Esophagus muscularis mucosa (tissue), 4 donors: ENCODE results near the gene PPP2R5C.

Source experiments
- EP300 ChIP-seq: sonication (generic); formaldehyde crosslinking; IDR thresholded peaks from one replicate; pipeline ENCODE4 v1.6.1; 2017; ENCODE audit warnings: antibody characterized with exemption
- POLR2A ChIP-seq: fragments of 450-650 bp; IDR thresholded peaks from one replicate; pipeline ENCODE4 v1.6.1; 2017; ENCODE audit warnings: antibody characterized with exemption, moderate library complexity, mild to moderate bottlenecking, low read depth
- POLR2AphosphoS5 ChIP-seq, 2 donors: sonication (generic); formaldehyde crosslinking; IDR thresholded peaks; one replicate each; pipeline ENCODE4 v1.6.1; 2017; ENCODE audit warnings: antibody characterized with exemption in 2 of 2
- TF ChIP-seq, protein P1 (sequence below), 3 experiments: fragments of 200-600 bp in 2 of 3; fragments of 450-650 bp in 1 of 3; sonication (generic) in 2 of 3; IDR thresholded peaks; one replicate each; pipeline ENCODE4 v1.5.1; 2017 to 2019; ENCODE audit warnings: antibody characterized with exemption in 3 of 3, mild to moderate bottlenecking in 2 of 3, moderate library complexity in 1 of 3

DNA sequence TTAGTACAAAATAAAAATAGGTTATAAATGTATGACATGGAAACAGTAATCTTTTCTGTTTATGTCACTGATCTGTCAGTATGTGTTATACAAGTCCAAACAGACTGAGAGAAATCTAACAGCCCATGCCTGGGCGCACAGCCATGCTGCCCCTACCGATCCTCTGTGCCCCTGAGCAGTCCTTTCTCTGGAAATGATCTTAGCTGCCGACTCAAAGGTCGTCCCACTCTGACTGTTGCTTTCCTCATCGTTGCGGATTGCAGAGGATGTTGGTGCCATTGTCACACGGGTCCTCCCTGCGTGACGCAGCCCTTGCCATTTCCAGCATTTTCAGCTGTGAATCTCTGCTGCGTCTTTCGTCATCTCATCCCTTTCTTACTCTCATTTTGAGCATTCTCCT is 119.9 kb downstream of the PPP2R5C start:
- TF ChIP-seq POLR2A (no peak), POLR2AphosphoS5 (IDR thresholded peaks at IDR 0.05) (no peak), EP300 (no peak)
- TF ChIP-seq, protein P1, sequence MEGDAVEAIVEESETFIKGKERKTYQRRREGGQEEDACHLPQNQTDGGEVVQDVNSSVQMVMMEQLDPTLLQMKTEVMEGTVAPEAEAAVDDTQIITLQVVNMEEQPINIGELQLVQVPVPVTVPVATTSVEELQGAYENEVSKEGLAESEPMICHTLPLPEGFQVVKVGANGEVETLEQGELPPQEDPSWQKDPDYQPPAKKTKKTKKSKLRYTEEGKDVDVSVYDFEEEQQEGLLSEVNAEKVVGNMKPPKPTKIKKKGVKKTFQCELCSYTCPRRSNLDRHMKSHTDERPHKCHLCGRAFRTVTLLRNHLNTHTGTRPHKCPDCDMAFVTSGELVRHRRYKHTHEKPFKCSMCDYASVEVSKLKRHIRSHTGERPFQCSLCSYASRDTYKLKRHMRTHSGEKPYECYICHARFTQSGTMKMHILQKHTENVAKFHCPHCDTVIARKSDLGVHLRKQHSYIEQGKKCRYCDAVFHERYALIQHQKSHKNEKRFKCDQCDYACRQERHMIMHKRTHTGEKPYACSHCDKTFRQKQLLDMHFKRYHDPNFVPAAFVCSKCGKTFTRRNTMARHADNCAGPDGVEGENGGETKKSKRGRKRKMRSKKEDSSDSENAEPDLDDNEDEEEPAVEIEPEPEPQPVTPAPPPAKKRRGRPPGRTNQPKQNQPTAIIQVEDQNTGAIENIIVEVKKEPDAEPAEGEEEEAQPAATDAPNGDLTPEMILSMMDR (IDR thresholded peaks at IDR 0.05): no peak
